Measurements from ENCODE around the gene DTD2. TPM values are rescaled to one million over a fixed set of nuclear protein-coding genes. Genes with fewer than 3 reads are reported as not detected.

The DTD2 gene
- total and polyA plus RNA-seq, 2 of the 8 experiments (the other 6 are each of a cell fraction or from before 2014, with no cell fraction given): 12.0 to 19.5 TPM

DNA sequence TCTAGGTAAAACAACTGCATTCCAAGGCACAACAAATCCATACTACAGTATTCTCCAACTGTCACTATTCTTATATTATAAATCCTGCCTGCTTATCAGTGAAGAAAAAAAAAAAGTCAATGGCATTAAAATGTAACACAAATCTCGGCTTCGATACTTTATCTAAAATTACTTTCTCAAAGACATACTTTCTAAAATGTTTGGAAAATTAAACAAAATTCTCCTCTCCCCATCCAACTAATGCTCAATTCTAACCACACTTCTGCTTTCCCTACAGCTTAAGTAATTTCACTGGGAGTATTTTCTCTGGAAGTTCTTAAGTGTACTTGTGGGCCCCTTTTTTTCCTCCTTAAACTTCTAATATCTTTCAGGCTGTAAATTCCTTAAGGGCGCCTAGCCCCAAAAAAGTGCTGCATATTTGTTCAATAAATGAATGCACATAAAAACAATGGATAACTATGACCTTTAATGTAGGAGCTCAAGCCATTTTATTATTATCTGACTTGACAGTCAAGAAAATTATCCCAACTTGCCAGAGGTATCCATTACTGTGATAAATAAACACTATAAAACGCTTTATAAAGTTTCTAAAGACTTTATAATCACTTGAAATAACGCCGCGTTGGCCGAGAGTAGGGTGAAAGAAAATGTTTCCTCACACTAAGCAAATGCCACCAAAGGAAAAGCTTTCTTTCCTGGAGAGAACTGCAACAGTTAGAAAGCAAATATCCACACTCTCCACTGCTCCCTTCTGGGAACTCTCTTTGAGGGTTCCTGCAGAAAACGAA lies 37.9 kb downstream of the DTD2 start:
- no peak overlapping the region for H4K8ac ChIP-seq (ENCODE audit: extremely low read depth, insufficient read depth, low read length)
- H2BK120ac ChIP-seq (replicated peaks; ENCODE audit: low read depth, low read length): no peak overlapping the region
- H3K9ac ChIP-seq (replicated peaks in 1 of 4; ENCODE audit: extremely low read depth in 1 of 4, low read depth in 3 of 4, low read length in 3 of 4): peak overlapping the region in 3 of 4 experiments; percentile 69 to 86 (median 72); a peak in 4 of 7 replicates
- no peaks in the 10 kb centered on the region for H3K9me3 ChIP-seq (ENCODE audit: insufficient read depth in 2 of 2, low read depth in 1 of 2, low read length in 1 of 2)
- TF ChIP-seq EZH2 (IDR thresholded peaks at IDR 0.05; ENCODE audit: low read depth, low read length, severe bottlenecking) (no peak), TBP (IDR thresholded peaks at IDR 0.05; ENCODE audit: low read depth, low read length) (no peak), EP300 (IDR thresholded peaks at IDR 0.05; ENCODE audit: borderline replicate concordance in 1 of 2, low read depth in 2 of 2, low read length in 2 of 2) (no peak), PHF8 (conservative IDR thresholded peaks at IDR 0.05; ENCODE audit: low read depth, low read length) (no peak)
- FAIRE-seq (no peak), DNase-seq (ENCODE audit: low read depth in 1 of 2, low spot score in 2 of 2) (no peak)
- ChIA-PET POLR2A (ENCODE audit: partially characterized antibody) (interaction anchor here (0.6 to 2.0 kb wide), 8 partner anchors 8 to 657 kb away, joined by 3 to 8 read pairs (median 3); partner anchors contain the start of genes ARHGAP5 and DTD2), CTCF (ENCODE audit: partially characterized antibody) (interaction anchor here (0.8 to 3.1 kb wide), 3 partner anchors 13 to 30 kb away, joined by 3 to 14 read pairs (median 4); no protein-coding TSS in a partner anchor)
- H3K4ac ChIP-seq (replicated peaks; ENCODE audit: insufficient read length, low read depth, low read length): no peak overlapping the region
- H3K56ac ChIP-seq (replicated peaks; ENCODE audit: insufficient read length, low read depth, low read length): no peak overlapping the region
- H3K79me2 ChIP-seq (ENCODE audit: control insufficient read depth in 1 of 2, insufficient read depth in 2 of 2, low read length in 2 of 2): peaks cover 0 to 23% of the 10 kb centered on the region in 2 experiments; a peak in 2 of 4 replicates
- H3K27ac ChIP-seq (ENCODE audit: low read depth, low read length): no peak overlapping the region
- H3K14ac ChIP-seq (ENCODE audit: insufficient read length): no peak overlapping the region
- no peaks in the 10 kb centered on the region for H3K4me1 ChIP-seq (replicated peaks in 1 of 4; ENCODE audit: control insufficient read depth in 3 of 4, insufficient read depth in 4 of 4, low read length in 3 of 4)
- no peak overlapping the region for H4K91ac ChIP-seq (replicated peaks; ENCODE audit: insufficient read length, low read length)
- no peak overlapping the region for H3K23ac ChIP-seq (ENCODE audit: insufficient read length)
- H3K79me1 ChIP-seq (ENCODE audit: low read depth, low read length): no peaks in the 10 kb centered on the region
- no peak overlapping the region for H2BK5ac ChIP-seq (ENCODE audit: low read depth, low read length)
- 0 out of 2 replicates have a peak overlapping the region, but pooled peaks have one; percentile 17 for H2AFZ ChIP-seq (ENCODE audit: low read length)
- H4K20me1 ChIP-seq (replicated peaks in 1 of 2; ENCODE audit: control insufficient read depth in 1 of 2, insufficient read depth in 2 of 2, low read length in 2 of 2): no peaks in the 10 kb centered on the region
- no peaks in the 10 kb centered on the region for H3K27me3 ChIP-seq (replicated peaks in 1 of 4; ENCODE audit: control insufficient read depth in 3 of 4, extremely low read depth in 1 of 4, insufficient read depth in 3 of 4, low read length in 3 of 4)
- H2BK20ac ChIP-seq (ENCODE audit: low read length): no peak overlapping the region
- no peak overlapping the region for H2BK15ac ChIP-seq (ENCODE audit: low read length)
- H4K5ac ChIP-seq (ENCODE audit: insufficient read length, low read depth, low read length): no peak overlapping the region
- peak overlapping the region; percentile 87 to 93 (median 88) for H3K4me3 ChIP-seq (ENCODE audit: extremely low read depth in 1 of 4, insufficient read depth in 2 of 4, low read depth in 3 of 4, low read length in 4 of 4)
- H3K36me3 ChIP-seq (ENCODE audit: control insufficient read depth in 2 of 4, insufficient read depth in 4 of 4, low read length in 3 of 4): no peaks in the 10 kb centered on the region
- H3K23me2 ChIP-seq (ENCODE audit: low read depth, low read length): no peaks in the 10 kb centered on the region; the same call in 1 of the 2 replicates
- H3K4me2 ChIP-seq (ENCODE audit: insufficient read depth in 1 of 2, low read depth in 2 of 2, low read length in 2 of 2): peak overlapping the region; percentile 58 to 67
- peak overlapping the region; percentile 71; the same call in 1 of the 2 replicates for H3K18ac ChIP-seq (ENCODE audit: extremely low read depth, low read length)
- no peak overlapping the region for H2BK12ac ChIP-seq (ENCODE audit: low read depth, low read length)
- WGBS, 2 experiments (ENCODE audit: extremely low coverage in 1 of 2, insufficient coverage in 1 of 2, insufficient read length in 1 of 2, insufficient replicate concordance in 2 of 2, low coverage in 1 of 2, low lambda C conversion rate in 2 of 2, missing lambda C conversion rate in 1 of 2): 19% methylated on average over 9 of the region's 9 CpGs; no CpG with 5 or more reads in 1 of the 2 experiments
- H2AK5ac ChIP-seq (ENCODE audit: low read depth, low read length): no peak overlapping the region
